Heart left ventricle (tissue), 16 donors: ENCODE results near the gene WIPF3. TPM values are rescaled to one million over a fixed set of nuclear protein-coding genes. Genes with fewer than 3 reads are reported as not detected.

Experiments used
- ATAC-seq, 4 donors: fragments of 200-7000 bp; cut with Tn5 transposase; one replicate each; pipeline ENCODE4 v1.9.1; 2020 to 2022; ENCODE audit warnings: moderate library complexity in 4 of 4, mild to moderate bottlenecking in 3 of 4, moderate number of reproducible peaks in 1 of 4
- DNase-seq, 5 donors: peaks; one replicate each; pipeline ENCODE4 v3.0.0-alpha.2; 2020
- H3K27ac ChIP-seq, 12 donors: fragments of 200-600 bp; sonication (generic) in 4 of 12; one replicate each; pipeline versions ENCODE4 v1.5.0 to v1.8.0; 2016 to 2022; ENCODE audit warnings: mild to moderate bottlenecking in 2 of 12
- H3K27me3 ChIP-seq, 9 donors: fragments of 200-600 bp; sonication (generic) in 2 of 9; one replicate each; pipeline versions ENCODE4 v1.5.1 to v1.8.0; 2016 to 2022; ENCODE audit warnings: mild to moderate bottlenecking in 3 of 9
- H3K36me3 ChIP-seq, 9 donors: fragments of 200-600 bp; sonication (generic) in 2 of 9; one replicate each; pipeline versions ENCODE4 v1.5.0 to v1.8.0; 2018 to 2022; ENCODE audit warnings: mild to moderate bottlenecking in 2 of 9
- H3K4me1 ChIP-seq, 12 donors: fragments of 200-600 bp; sonication (generic) in 4 of 12; one replicate each; pipeline versions ENCODE4 v1.5.0 to v1.8.0; 2016 to 2022; ENCODE audit warnings: mild to moderate bottlenecking in 3 of 12
- H3K4me3 ChIP-seq, 12 donors: fragments of 200-600 bp; sonication (generic) in 4 of 12; one replicate each; pipeline versions ENCODE4 v1.5.0 to v1.8.0; 2017 to 2022; ENCODE audit warnings: mild to moderate bottlenecking in 9 of 12, moderate library complexity in 4 of 12
- H3K9me3 ChIP-seq, 12 donors: fragments of 200-600 bp; sonication (generic) in 4 of 12; one replicate each; pipeline versions ENCODE4 v1.5.0 to v1.8.0; 2016 to 2022; ENCODE audit warnings: mild to moderate bottlenecking in 1 of 12
- CTCF ChIP-seq, 12 donors: fragments of 200-600 bp; sonication (generic) in 4 of 12; IDR thresholded peaks; one replicate each; pipeline versions ENCODE4 v1.5.0 to v1.8.0; 2018 to 2022; ENCODE audit warnings: antibody characterized with exemption in 12 of 12, mild to moderate bottlenecking in 5 of 12
- POLR2A ChIP-seq, 2 donors: fragments of 450-650 bp; IDR thresholded peaks; one replicate each; pipeline ENCODE4 v1.6.1; 2017; ENCODE audit warnings: antibody characterized with exemption in 2 of 2, mild to moderate bottlenecking in 2 of 2, moderate library complexity in 2 of 2
- WGBS, 4 donors: extraction: QIAGEN DNeasy Blood & Tissue Kit in 2 of 4; methylation state at CpG; one replicate each; pipeline versions ENCODE4 v1.1.5 to v1.1.7; 2013 to 2018; 5-methylcytosine and 5-hydroxymethylcytosine counted together
- intact Hi-C, 10 donors: fragments of 100-400 bp; cut with DNase I; formaldehyde crosslinking; loops; one replicate each; pipeline versions ENCODE4 v1.11.1 to v1.14.2; 2022
- polyA plus RNA-seq, 2 donors: library from polyadenylated mRNA; stranded (reverse); fragments of 200-250 nt; gene quantifications; one replicate each; pipeline ENCODE4 v1.2.3, GENCODE V29; 2013
- total RNA-seq, 9 donors: library from RNA; depleted of rRNA in 2 of 9; stranded (reverse); fragments of >200 nt in 2 of 9; fragmentation: NEBNext Ultra II Directional in 3 of 9; extraction: Animal tissue kit (Norgen Biotek cat#: 25700) in 3 of 9; gene quantifications; one replicate each; pipeline versions ENCODE4 v1.1.0 to v1.2.4, GENCODE V29; 2016 to 2023
- donor health status: ischemic (EF 13 %, LVEDD 7.1; RV severe dilation, severe dysfunction).
- donor health status: healthy with polysubstance abuse.
- donor health status: DM: no; HTN: yes; CAD: no.
- donor health status: DM: no; HTN: no; CAD: no.
- donor health status: ischemic (EF 25% LVEDD 6.9; RV normal size, moderate dysfunction).
- donor health status: ischemic (EF 25% LVEDD 5.7; RV mildly dilated, moderate dysfunction).
- donor health status: healthy.
- donor health status: DM: yes; HTN: yes; CAD: no.
- donor health status: ischemic (EF 35%, LVEDD 5.7; RV mildly dilated, moderate dysfunction).
- donor health status: nonischemic (EF 11% LVEDD 7.7; RV severe dilation, severe dysfunction).
- donor health status: DM: yes; HTN: yes; CAD: no.
- donor health status: PGD.
- donor health status: ischemic (EF 29% LVEDD 5.4; RV normal size, mild dysfunction).
- donor health status: nonischemic (EF 23%, LVEDD 6.1; RV moderate dilation, normal function).

WIPF3 gene
- total and polyA plus RNA-seq, 11 donors, result 1.2 to 16.5 (median 6.8) TPM

GRCh38 chr7:29808075-29808801 lies 1.9 kb downstream of the WIPF3 start:
- no peak for ATAC-seq
- TF ChIP-seq POLR2A (IDR thresholded peaks at IDR 0.05) (no peak), CTCF (IDR thresholded peaks at IDR 0.05) (no peak)
- peaks cover 0 to 32% (median 16%) of the 10 kb centered on the region in 12 donors for H3K4me1 ChIP-seq
- intact Hi-C loops, result loop anchor here in 4 of 10 donors (5.0 to 10.0 kb wide), 4 partner anchors 53 to 117 kb away; no protein-coding TSS in a partner anchor
- H3K9me3 ChIP-seq, result no peaks in the 10 kb centered on the region
- no peak overlapping the region for H3K27ac ChIP-seq
- peak overlapping the region in 2 of 12 donors; percentile 57 to 64 for H3K4me3 ChIP-seq
- WGBS, 4 donors, result 84 to 87% (median 86%) methylated on average over 7 of the region's 7 CpGs
- no peaks in the 10 kb centered on the region for H3K36me3 ChIP-seq
- H3K27me3 ChIP-seq, result peaks cover 0 to 49% (median 0%) of the 10 kb centered on the region in 9 donors
- no peak for DNase-seq

GRCh38 chr7:29809533-29810155 lies 3.3 kb downstream of the WIPF3 start:
- WGBS, 4 donors, result 74 to 86% (median 84%) methylated on average over 10 to 11 of the region's 11 CpGs
- no peaks in the 10 kb centered on the region for H3K9me3 ChIP-seq
- ATAC-seq (no peak), DNase-seq (no peak)
- no peak overlapping the region for H3K27ac ChIP-seq
- intact Hi-C loops, result loop anchor here in 4 of 10 donors (5.0 to 10.0 kb wide), 4 partner anchors 55 to 115 kb away; no protein-coding TSS in a partner anchor
- no peak overlapping the region for H3K4me3 ChIP-seq
- peaks cover 0 to 32% (median 16%) of the 10 kb centered on the region in 12 donors for H3K4me1 ChIP-seq
- H3K27me3 ChIP-seq, result peaks cover 0 to 37% (median 0%) of the 10 kb centered on the region in 9 donors
- no peak for TF ChIP-seq CTCF (IDR thresholded peaks at IDR 0.05)
- TF ChIP-seq POLR2A (IDR thresholded peaks at IDR 0.05), result no peak
- H3K36me3 ChIP-seq, result no peaks in the 10 kb centered on the region

GRCh38 chr7:29810297-29810696 lies 4.0 kb downstream of the WIPF3 start:
- Histone ChIP-seq H3K9me3 (no peaks in the 10 kb centered on the region), H3K4me1 (peaks cover 0 to 32% (median 16%) of the 10 kb centered on the region in 12 donors), H3K27me3 (peaks cover 0 to 31% (median 0%) of the 10 kb centered on the region in 9 donors), H3K36me3 (no peaks in the 10 kb centered on the region), H3K4me3 (no peak overlapping the region), H3K27ac (no peak overlapping the region)
- no peak for ATAC-seq
- TF ChIP-seq POLR2A (IDR thresholded peaks at IDR 0.05) (no peak), CTCF (IDR thresholded peaks at IDR 0.05) (no peak)
- DNase-seq, result no peak
- intact Hi-C loops, result no loop called here

- TF ChIP-seq CTCF (IDR thresholded peaks at IDR 0.05) (no peak), POLR2A (IDR thresholded peaks at IDR 0.05) (no peak)
- 72 to 85% (median 77%) methylated on average over 5 of the region's 5 CpGs for WGBS, 4 donors
- ATAC-seq (no peak), DNase-seq (no peak)
- intact Hi-C loops, result no loop called here
- Histone ChIP-seq H3K27me3 (peaks cover 0 to 25% (median 0%) of the 10 kb centered on the region in 9 donors), H3K36me3 (no peaks in the 10 kb centered on the region), H3K4me3 (no peak overlapping the region), H3K9me3 (no peaks in the 10 kb centered on the region), H3K4me1 (peaks cover 0 to 30% (median 16%) of the 10 kb centered on the region in 12 donors), H3K27ac (peak overlapping the region in 1 of 12 donors; percentile 2)
Measured at GRCh38 chr7:29810813-29811482, 4.6 kb downstream of the WIPF3 start.
